WTC11 (cell line): Measurements from ENCODE around the gene TAS2R31. TPM values are rescaled to one million over a fixed set of nuclear protein-coding genes. Genes with fewer than 3 reads are reported as not detected.

ENCODE experiments used
- ATAC-seq: fragments of 200-7000 bp; cut with Tn5 transposase; 2 replicates; pipeline ENCODE4 v1.10.0; 2021; ENCODE audit warnings: mild to moderate bottlenecking, moderate library complexity
- CTCF ChIA-PET: fragments of 300-600 bp; sonication (Branson Sonifier 250); formaldehyde crosslinking; loops from one replicate; lab custom pipeline; 2021; ENCODE audit warnings: antibody characterized with exemption; lab: Charles Lee
- POLR2A ChIA-PET: fragments of 350-600 bp; sonication (Branson Sonifier 250); formaldehyde crosslinking; loops from one replicate; lab custom pipeline; 2021; ENCODE audit warnings: antibody characterized with exemption; lab: Charles Lee
- DNase-seq: peaks from one replicate; pipeline ENCODE4 v3.0.0; 2021; ENCODE audit warnings: low spot score
- H3K27ac Mint-ChIP-seq: 2 replicates; pipeline ENCODE4 v1.8.0; 2021; ENCODE audit warnings: mixed read lengths
- H3K27me3 Mint-ChIP-seq: 2 replicates; pipeline ENCODE4 v1.8.0; 2021; ENCODE audit warnings: low read depth, mild to moderate bottlenecking, moderate library complexity, mixed read lengths
- H3K36me3 Mint-ChIP-seq: 2 replicates; pipeline ENCODE4 v1.8.0; 2021; ENCODE audit warnings: mixed read lengths
- H3K4me1 Mint-ChIP-seq: 2 replicates; pipeline ENCODE4 v1.8.0; 2022; ENCODE audit warnings: mixed read lengths
- H3K4me3 Mint-ChIP-seq: 2 replicates; pipeline ENCODE4 v1.8.0; 2021; ENCODE audit warnings: mild to moderate bottlenecking, moderate library complexity, mixed read lengths
- H3K9me3 Mint-ChIP-seq: 2 replicates; pipeline ENCODE4 v1.8.0; 2021; ENCODE audit warnings: mixed read lengths
- FOXJ3 ChIP-seq: sonication (generic); formaldehyde crosslinking; IDR thresholded peaks from 2 replicates; pipeline ENCODE4 v1.9.0; 2021; ENCODE audit warnings: missing genetic modification reagents, mild to moderate bottlenecking, borderline replicate concordance
- GTF2I ChIP-seq: fragments of 250-450 bp; sonication (Bioruptor Pico); conservative IDR thresholded peaks from 2 replicates; pipeline ENCODE4 v1.4.0; 2021; ENCODE audit warnings: mild to moderate bottlenecking
- IRF2 ChIP-seq: sonication (generic); formaldehyde crosslinking; IDR thresholded peaks from 2 replicates; pipeline ENCODE4 v1.8.0; 2022; ENCODE audit warnings: low read depth, missing genetic modification reagents, borderline replicate concordance
- KAT7 ChIP-seq: sonication (generic); formaldehyde crosslinking; IDR thresholded peaks from 2 replicates; pipeline ENCODE4 v1.8.1; 2023; ENCODE audit warnings: missing genetic modification reagents, mild to moderate bottlenecking, borderline replicate concordance
- NFYB ChIP-seq: sonication (generic); formaldehyde crosslinking; conservative IDR thresholded peaks from 2 replicates; pipeline ENCODE4 v1.8.0; 2022; ENCODE audit warnings: low read depth, missing genetic modification reagents
- NR2C2 ChIP-seq: sonication (generic); formaldehyde crosslinking; IDR thresholded peaks from 2 replicates; pipeline ENCODE4 v1.8.0; 2022; ENCODE audit warnings: mild to moderate bottlenecking, missing genetic modification reagents
- OVOL2 ChIP-seq: fragments of 250-450 bp; sonication (Bioruptor Pico); IDR thresholded peaks from 2 replicates; pipeline ENCODE4 v1.9.0; 2021; ENCODE audit warnings: mild to moderate bottlenecking, borderline replicate concordance
- RORB ChIP-seq: fragments of 250-450 bp; sonication (Bioruptor Pico); IDR thresholded peaks from 2 replicates; pipeline ENCODE4 v1.9.0; 2021; ENCODE audit warnings: mild to moderate bottlenecking
- TEAD4 ChIP-seq: sonication (generic); formaldehyde crosslinking; IDR thresholded peaks from 2 replicates; pipeline ENCODE4 v1.8.0; 2022; ENCODE audit warnings: mild to moderate bottlenecking, missing genetic modification reagents
- ZBTB21 ChIP-seq: sonication (generic); formaldehyde crosslinking; IDR thresholded peaks from 2 replicates; pipeline ENCODE4 v1.8.1; 2023; ENCODE audit warnings: mild to moderate bottlenecking, missing genetic modification reagents, borderline replicate concordance
- ZNF232 ChIP-seq: sonication (generic); formaldehyde crosslinking; IDR thresholded peaks from 2 replicates; pipeline ENCODE4 v1.8.0; 2022; ENCODE audit warnings: mild to moderate bottlenecking, missing genetic modification reagents
- ZNF317 ChIP-seq: sonication (generic); formaldehyde crosslinking; IDR thresholded peaks from 2 replicates; pipeline ENCODE4 v1.8.1; 2023; ENCODE audit warnings: low read depth, mild to moderate bottlenecking, moderate library complexity, missing genetic modification reagents, borderline replicate concordance
- ZNF396 ChIP-seq: fragments of 250-450 bp; sonication (Bioruptor Pico); IDR thresholded peaks from 2 replicates; pipeline ENCODE4 v1.8.0; 2021; ENCODE audit warnings: mild to moderate bottlenecking, moderate library complexity, borderline replicate concordance
- total RNA-seq: library from RNA; stranded (reverse); gene quantifications from 3 replicates; pipeline ENCODE4 v1.2.3, GENCODE V29; 2021
- TF ChIP-seq, protein P1 (sequence below): fragments of 250-450 bp; sonication (Bioruptor Pico); IDR thresholded peaks from 2 replicates; pipeline ENCODE4 v1.9.0; 2021; ENCODE audit warnings: mild to moderate bottlenecking, borderline replicate concordance
- TF ChIP-seq, protein P2 (sequence below): fragments of 250-450 bp; sonication (Bioruptor Pico); IDR thresholded peaks from 2 replicates; pipeline ENCODE4 v1.9.0; 2021; ENCODE audit warnings: mild to moderate bottlenecking
- TF ChIP-seq, protein P3 (sequence below): sonication (generic); formaldehyde crosslinking; IDR thresholded peaks from 2 replicates; pipeline ENCODE4 v1.8.0; 2023; ENCODE audit warnings: missing genetic modification reagents, mild to moderate bottlenecking, borderline replicate concordance
- TF ChIP-seq, protein P4 (sequence below): sonication (generic); formaldehyde crosslinking; IDR thresholded peaks from 2 replicates; pipeline ENCODE4 v1.8.1; 2023; ENCODE audit warnings: mild to moderate bottlenecking, missing genetic modification reagents
- TF ChIP-seq, protein P5 (sequence below): sonication (generic); formaldehyde crosslinking; IDR thresholded peaks from 2 replicates; pipeline ENCODE4 v1.8.1; 2022; ENCODE audit warnings: mild to moderate bottlenecking, missing genetic modification reagents, moderate library complexity, borderline replicate concordance

TAS2R31 gene
- total RNA-seq, 1 experiment from 2014 or later, result 1.9 TPM

DNA sequence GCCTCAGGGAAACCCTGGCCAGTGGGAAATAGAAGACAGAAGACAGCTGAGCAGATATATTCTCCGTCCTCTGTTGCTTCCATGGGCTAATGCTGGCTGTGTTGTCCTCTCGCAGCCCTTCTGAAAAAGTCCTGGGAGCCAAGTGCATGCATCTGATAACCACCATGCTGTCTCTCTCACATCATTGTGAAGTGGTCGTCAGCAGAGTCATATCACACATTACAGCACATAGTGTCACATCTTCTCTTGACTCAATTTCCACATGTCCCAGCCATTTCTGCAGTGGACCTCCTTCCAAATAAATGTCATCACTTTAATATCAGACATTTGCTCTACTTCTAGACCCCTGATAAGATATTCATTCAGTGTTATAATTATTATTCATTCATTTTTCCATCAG lies 36.9 kb downstream of the TAS2R31 start:
- TF ChIP-seq GTF2I (CRISPR knock-in tag) (no peak), RORB (CRISPR knock-in tag) (no peak), OVOL2 (no peak), FOXJ3 (CRISPR knock-in tag) (no peak), TEAD4 (CRISPR knock-in tag) (no peak), ZNF317 (CRISPR knock-in tag) (no peak), ZNF396 (CRISPR knock-in tag) (no peak)
- TF ChIP-seq, protein P1, sequence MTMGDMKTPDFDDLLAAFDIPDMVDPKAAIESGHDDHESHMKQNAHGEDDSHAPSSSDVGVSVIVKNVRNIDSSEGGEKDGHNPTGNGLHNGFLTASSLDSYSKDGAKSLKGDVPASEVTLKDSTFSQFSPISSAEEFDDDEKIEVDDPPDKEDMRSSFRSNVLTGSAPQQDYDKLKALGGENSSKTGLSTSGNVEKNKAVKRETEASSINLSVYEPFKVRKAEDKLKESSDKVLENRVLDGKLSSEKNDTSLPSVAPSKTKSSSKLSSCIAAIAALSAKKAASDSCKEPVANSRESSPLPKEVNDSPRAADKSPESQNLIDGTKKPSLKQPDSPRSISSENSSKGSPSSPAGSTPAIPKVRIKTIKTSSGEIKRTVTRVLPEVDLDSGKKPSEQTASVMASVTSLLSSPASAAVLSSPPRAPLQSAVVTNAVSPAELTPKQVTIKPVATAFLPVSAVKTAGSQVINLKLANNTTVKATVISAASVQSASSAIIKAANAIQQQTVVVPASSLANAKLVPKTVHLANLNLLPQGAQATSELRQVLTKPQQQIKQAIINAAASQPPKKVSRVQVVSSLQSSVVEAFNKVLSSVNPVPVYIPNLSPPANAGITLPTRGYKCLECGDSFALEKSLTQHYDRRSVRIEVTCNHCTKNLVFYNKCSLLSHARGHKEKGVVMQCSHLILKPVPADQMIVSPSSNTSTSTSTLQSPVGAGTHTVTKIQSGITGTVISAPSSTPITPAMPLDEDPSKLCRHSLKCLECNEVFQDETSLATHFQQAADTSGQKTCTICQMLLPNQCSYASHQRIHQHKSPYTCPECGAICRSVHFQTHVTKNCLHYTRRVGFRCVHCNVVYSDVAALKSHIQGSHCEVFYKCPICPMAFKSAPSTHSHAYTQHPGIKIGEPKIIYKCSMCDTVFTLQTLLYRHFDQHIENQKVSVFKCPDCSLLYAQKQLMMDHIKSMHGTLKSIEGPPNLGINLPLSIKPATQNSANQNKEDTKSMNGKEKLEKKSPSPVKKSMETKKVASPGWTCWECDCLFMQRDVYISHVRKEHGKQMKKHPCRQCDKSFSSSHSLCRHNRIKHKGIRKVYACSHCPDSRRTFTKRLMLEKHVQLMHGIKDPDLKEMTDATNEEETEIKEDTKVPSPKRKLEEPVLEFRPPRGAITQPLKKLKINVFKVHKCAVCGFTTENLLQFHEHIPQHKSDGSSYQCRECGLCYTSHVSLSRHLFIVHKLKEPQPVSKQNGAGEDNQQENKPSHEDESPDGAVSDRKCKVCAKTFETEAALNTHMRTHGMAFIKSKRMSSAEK (CRISPR knock-in tag), result no peak
- Mint-ChIP-seq H3K4me1 (no peaks in the 10 kb centered on the region), H3K4me3 (no peak overlapping the region), H3K27ac (no peak overlapping the region), H3K27me3 (no peaks in the 10 kb centered on the region), H3K36me3 (peaks cover 11% of the 10 kb centered on the region), H3K9me3 (peaks cover 12% of the 10 kb centered on the region)
- CTCF ChIA-PET, result no interaction called here
- ATAC-seq (no peak), DNase-seq (no peak)
- POLR2A ChIA-PET, result no interaction called here

DNA sequence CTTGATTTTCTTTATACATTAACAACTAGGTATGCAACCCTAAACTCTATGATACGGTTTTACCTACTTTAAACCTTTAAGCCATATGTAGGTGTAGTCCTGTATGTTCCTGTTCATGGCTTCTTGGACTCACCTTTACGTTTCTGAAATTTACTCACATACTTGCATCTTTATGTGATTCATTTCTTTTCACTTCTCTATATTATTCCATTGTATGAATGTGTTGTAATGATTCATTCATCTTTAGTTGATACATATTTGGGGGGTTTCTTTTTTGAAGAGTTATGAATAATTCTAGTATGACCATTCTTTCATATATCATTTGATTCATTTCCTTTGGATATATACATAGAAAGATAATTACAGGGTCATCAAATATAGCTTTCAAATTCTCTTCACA lies 42.1 kb downstream of the TAS2R31 start:
- CTCF ChIA-PET, result no interaction called here
- Mint-ChIP-seq H3K27me3 (no peaks in the 10 kb centered on the region), H3K36me3 (peaks cover 11% of the 10 kb centered on the region), H3K27ac (no peak overlapping the region), H3K4me3 (no peak overlapping the region), H3K9me3 (peaks cover 12% of the 10 kb centered on the region), H3K4me1 (0 out of 2 replicates have a peak, but pooled peaks cover 3% of the 10 kb centered on the region)
- TF ChIP-seq, protein P2, sequence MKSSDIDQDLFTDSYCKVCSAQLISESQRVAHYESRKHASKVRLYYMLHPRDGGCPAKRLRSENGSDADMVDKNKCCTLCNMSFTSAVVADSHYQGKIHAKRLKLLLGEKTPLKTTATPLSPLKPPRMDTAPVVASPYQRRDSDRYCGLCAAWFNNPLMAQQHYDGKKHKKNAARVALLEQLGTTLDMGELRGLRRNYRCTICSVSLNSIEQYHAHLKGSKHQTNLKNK (CRISPR knock-in tag), result no peak
- no peak for TF ChIP-seq NR2C2 (CRISPR knock-in tag)
- no peak for TF ChIP-seq NFYB (CRISPR knock-in tag)
- TF ChIP-seq, protein P3, sequence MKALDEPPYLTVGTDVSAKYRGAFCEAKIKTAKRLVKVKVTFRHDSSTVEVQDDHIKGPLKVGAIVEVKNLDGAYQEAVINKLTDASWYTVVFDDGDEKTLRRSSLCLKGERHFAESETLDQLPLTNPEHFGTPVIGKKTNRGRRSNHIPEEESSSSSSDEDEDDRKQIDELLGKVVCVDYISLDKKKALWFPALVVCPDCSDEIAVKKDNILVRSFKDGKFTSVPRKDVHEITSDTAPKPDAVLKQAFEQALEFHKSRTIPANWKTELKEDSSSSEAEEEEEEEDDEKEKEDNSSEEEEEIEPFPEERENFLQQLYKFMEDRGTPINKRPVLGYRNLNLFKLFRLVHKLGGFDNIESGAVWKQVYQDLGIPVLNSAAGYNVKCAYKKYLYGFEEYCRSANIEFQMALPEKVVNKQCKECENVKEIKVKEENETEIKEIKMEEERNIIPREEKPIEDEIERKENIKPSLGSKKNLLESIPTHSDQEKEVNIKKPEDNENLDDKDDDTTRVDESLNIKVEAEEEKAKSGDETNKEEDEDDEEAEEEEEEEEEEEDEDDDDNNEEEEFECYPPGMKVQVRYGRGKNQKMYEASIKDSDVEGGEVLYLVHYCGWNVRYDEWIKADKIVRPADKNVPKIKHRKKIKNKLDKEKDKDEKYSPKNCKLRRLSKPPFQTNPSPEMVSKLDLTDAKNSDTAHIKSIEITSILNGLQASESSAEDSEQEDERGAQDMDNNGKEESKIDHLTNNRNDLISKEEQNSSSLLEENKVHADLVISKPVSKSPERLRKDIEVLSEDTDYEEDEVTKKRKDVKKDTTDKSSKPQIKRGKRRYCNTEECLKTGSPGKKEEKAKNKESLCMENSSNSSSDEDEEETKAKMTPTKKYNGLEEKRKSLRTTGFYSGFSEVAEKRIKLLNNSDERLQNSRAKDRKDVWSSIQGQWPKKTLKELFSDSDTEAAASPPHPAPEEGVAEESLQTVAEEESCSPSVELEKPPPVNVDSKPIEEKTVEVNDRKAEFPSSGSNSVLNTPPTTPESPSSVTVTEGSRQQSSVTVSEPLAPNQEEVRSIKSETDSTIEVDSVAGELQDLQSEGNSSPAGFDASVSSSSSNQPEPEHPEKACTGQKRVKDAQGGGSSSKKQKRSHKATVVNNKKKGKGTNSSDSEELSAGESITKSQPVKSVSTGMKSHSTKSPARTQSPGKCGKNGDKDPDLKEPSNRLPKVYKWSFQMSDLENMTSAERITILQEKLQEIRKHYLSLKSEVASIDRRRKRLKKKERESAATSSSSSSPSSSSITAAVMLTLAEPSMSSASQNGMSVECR, result no peak
- no peak for TF ChIP-seq ZNF232 (CRISPR knock-in tag)
- TF ChIP-seq, protein P1 (CRISPR knock-in tag), result no peak
- TF ChIP-seq KAT7 (CRISPR knock-in tag), result no peak
- TF ChIP-seq ZBTB21 (CRISPR knock-in tag), result no peak
- TF ChIP-seq GTF2I (CRISPR knock-in tag), result no peak
- TF ChIP-seq, protein P4, sequence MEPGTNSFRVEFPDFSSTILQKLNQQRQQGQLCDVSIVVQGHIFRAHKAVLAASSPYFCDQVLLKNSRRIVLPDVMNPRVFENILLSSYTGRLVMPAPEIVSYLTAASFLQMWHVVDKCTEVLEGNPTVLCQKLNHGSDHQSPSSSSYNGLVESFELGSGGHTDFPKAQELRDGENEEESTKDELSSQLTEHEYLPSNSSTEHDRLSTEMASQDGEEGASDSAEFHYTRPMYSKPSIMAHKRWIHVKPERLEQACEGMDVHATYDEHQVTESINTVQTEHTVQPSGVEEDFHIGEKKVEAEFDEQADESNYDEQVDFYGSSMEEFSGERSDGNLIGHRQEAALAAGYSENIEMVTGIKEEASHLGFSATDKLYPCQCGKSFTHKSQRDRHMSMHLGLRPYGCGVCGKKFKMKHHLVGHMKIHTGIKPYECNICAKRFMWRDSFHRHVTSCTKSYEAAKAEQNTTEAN (CRISPR knock-in tag), result no peak
- TF ChIP-seq IRF2 (CRISPR knock-in tag), result no peak
- TF ChIP-seq, protein P5, sequence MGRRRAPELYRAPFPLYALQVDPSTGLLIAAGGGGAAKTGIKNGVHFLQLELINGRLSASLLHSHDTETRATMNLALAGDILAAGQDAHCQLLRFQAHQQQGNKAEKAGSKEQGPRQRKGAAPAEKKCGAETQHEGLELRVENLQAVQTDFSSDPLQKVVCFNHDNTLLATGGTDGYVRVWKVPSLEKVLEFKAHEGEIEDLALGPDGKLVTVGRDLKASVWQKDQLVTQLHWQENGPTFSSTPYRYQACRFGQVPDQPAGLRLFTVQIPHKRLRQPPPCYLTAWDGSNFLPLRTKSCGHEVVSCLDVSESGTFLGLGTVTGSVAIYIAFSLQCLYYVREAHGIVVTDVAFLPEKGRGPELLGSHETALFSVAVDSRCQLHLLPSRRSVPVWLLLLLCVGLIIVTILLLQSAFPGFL (CRISPR knock-in tag), result no peak
- ATAC-seq (no peak), DNase-seq (no peak)
- POLR2A ChIA-PET, result no interaction called here
